HEK293 (cell line): ENCODE measurements around the gene PYGO1.

Experiments
- KLF1 ChIP-seq: fragments of 450-650 bp; formaldehyde crosslinking; IDR thresholded peaks from 2 replicates; pipeline ENCODE4 v1.5.1; 2016; ENCODE audit warnings: missing biosample characterization, missing genetic modification characterization
- KLF10 ChIP-seq: fragments of 450-650 bp; IDR thresholded peaks from 2 replicates; pipeline ENCODE4 v1.5.1; 2018; ENCODE audit warnings: missing biosample characterization, mild to moderate bottlenecking, missing genetic modification characterization
- OSR2 ChIP-seq: fragments of 450-650 bp; formaldehyde crosslinking; IDR thresholded peaks from 2 replicates; pipeline ENCODE4 v1.5.1; 2016; ENCODE audit warnings: missing biosample characterization, missing genetic modification characterization
- ZNF2 ChIP-seq: fragments of 450-650 bp; formaldehyde crosslinking; IDR thresholded peaks from 2 replicates; pipeline ENCODE4 v1.5.1; 2016; ENCODE audit warnings: missing biosample characterization, missing genetic modification characterization
- ZNF335 ChIP-seq: fragments of 450-650 bp; formaldehyde crosslinking; conservative IDR thresholded peaks from 2 replicates; pipeline ENCODE4 v1.5.1; 2016; ENCODE audit warnings: missing biosample characterization, missing genetic modification characterization
- ZNF341 ChIP-seq: fragments of 450-650 bp; formaldehyde crosslinking; IDR thresholded peaks from 2 replicates; pipeline ENCODE4; 2016; ENCODE audit warnings: low read depth, missing biosample characterization, missing genetic modification characterization
- ZNF600 ChIP-seq: fragments of 450-650 bp; formaldehyde crosslinking; IDR thresholded peaks from 2 replicates; pipeline ENCODE4 v1.5.1; 2016; ENCODE audit warnings: missing biosample characterization, missing genetic modification characterization
- ZXDB ChIP-seq: fragments of 450-650 bp; formaldehyde crosslinking; IDR thresholded peaks from 2 replicates; pipeline ENCODE4 v1.5.1; 2016; ENCODE audit warnings: missing biosample characterization, missing genetic modification characterization
- TF ChIP-seq, protein P1 (sequence below): fragments of 450-650 bp; formaldehyde crosslinking; conservative IDR thresholded peaks from 2 replicates; pipeline ENCODE4 v1.5.1; 2016; ENCODE audit warnings: low read depth, missing biosample characterization, missing genetic modification characterization
- TF ChIP-seq, protein P2 (sequence below): fragments of 450-650 bp; formaldehyde crosslinking; IDR thresholded peaks from 2 replicates; pipeline ENCODE4 v1.5.1; 2017; ENCODE audit warnings: missing biosample characterization, missing genetic modification characterization
- TF ChIP-seq, protein P3 (sequence below): fragments of 450-650 bp; formaldehyde crosslinking; IDR thresholded peaks from 2 replicates; pipeline ENCODE4 v1.5.1; 2016; ENCODE audit warnings: missing biosample characterization, missing genetic modification characterization
- TF ChIP-seq, protein P4 (sequence below): fragments of 450-650 bp; formaldehyde crosslinking; IDR thresholded peaks from 2 replicates; pipeline ENCODE4 v1.5.1; 2016; ENCODE audit warnings: missing biosample characterization, missing genetic modification characterization
- TF ChIP-seq, protein P5 (sequence below): fragments of 450-650 bp; formaldehyde crosslinking; IDR thresholded peaks from 2 replicates; pipeline ENCODE4 v1.5.1; 2016; ENCODE audit warnings: missing biosample characterization, missing genetic modification characterization
- TF ChIP-seq, protein P6 (sequence below): fragments of 450-650 bp; formaldehyde crosslinking; IDR thresholded peaks from 2 replicates; pipeline ENCODE4 v1.5.1; 2016; ENCODE audit warnings: missing biosample characterization, missing genetic modification characterization

The PYGO1 gene

DNA sequence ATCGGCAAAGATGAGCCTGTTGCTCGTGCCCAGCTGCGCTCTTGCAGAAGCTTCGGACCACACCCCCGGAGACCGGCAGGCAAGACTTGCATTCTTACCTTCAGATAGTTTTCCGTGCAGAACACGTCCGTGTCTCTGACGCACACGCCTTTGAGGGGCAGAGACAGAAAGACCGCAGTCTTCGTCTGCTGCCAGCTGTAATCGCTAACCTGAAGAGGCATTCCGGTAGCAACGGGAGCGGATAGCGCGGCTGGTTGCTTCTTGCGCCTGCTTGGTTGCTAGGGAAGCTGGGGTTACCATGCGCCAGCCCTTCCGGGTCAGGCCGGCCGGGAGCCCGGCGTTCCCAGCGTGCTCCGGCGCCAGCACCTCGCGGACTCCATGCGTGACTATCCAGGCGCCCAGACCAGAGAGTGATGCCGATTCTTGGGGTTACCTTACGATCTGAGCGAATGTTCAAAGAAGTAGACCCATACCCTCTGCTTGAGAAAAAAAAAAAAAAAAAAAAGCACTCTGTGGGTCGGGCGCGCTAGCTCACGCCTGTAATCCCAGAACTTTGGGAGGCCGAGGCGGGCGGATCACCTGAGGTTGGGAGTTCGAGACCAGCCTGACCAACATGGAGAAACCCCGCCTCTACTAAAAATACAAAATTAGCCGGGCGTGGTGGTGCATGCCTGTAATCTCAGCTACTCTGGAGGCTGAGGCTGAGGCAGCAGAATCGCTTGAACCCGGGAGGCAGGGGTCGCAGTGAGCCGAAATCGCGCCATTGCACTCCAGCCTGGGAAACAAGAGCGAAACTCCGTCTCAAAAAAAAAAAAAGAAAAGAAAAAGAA lies 89.8 kb downstream of the PYGO1 start (continued):
- TF ChIP-seq KLF1 (tag by site-specific recombination) (0 out of 2 replicates have a peak, but pooled peaks have one; percentile 12), ZNF2 (tag by site-specific recombination) (peak; percentile 34; the same call in 1 of the 2 replicates), ZXDB (tag by site-specific recombination) (peak; percentile 46), ZNF341 (tag by site-specific recombination) (peak; percentile 66), OSR2 (tag by site-specific recombination) (peak; percentile 96), ZNF600 (peak; percentile 61; the same call in 1 of the 2 replicates), ZNF335 (peak; percentile 98), KLF10 (0 out of 2 replicates have a peak, but pooled peaks have one; percentile 21)
- TF ChIP-seq, protein P1, sequence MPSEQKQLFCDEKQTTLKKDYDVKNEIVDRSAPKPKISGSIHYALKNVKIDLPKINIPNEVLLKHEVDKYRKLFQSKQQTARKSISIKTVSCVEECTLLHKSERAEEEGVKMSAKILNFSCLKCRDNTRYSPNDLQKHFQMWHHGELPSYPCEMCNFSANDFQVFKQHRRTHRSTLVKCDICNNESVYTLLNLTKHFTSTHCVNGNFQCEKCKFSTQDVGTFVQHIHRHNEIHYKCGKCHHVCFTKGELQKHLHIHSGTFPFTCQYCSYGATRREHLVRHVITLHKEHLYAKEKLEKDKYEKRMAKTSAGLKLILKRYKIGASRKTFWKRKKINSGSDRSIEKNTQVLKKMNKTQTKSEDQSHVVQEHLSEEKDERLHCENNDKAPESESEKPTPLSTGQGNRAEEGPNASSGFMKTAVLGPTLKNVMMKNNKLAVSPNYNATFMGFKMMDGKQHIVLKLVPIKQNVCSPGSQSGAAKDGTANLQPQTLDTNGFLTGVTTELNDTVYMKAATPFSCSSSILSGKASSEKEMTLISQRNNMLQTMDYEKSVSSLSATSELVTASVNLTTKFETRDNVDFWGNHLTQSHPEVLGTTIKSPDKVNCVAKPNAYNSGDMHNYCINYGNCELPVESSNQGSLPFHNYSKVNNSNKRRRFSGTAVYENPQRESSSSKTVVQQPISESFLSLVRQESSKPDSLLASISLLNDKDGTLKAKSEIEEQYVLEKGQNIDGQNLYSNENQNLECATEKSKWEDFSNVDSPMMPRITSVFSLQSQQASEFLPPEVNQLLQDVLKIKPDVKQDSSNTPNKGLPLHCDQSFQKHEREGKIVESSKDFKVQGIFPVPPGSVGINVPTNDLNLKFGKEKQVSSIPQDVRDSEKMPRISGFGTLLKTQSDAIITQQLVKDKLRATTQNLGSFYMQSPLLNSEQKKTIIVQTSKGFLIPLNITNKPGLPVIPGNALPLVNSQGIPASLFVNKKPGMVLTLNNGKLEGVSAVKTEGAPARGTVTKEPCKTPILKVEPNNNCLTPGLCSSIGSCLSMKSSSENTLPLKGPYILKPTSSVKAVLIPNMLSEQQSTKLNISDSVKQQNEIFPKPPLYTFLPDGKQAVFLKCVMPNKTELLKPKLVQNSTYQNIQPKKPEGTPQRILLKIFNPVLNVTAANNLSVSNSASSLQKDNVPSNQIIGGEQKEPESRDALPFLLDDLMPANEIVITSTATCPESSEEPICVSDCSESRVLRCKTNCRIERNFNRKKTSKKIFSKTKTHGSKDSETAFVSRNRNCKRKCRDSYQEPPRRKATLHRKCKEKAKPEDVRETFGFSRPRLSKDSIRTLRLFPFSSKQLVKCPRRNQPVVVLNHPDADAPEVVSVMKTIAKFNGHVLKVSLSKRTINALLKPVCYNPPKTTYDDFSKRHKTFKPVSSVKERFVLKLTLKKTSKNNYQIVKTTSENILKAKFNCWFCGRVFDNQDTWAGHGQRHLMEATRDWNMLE (tag by site-specific recombination), result peak; percentile 95
- TF ChIP-seq, protein P2, sequence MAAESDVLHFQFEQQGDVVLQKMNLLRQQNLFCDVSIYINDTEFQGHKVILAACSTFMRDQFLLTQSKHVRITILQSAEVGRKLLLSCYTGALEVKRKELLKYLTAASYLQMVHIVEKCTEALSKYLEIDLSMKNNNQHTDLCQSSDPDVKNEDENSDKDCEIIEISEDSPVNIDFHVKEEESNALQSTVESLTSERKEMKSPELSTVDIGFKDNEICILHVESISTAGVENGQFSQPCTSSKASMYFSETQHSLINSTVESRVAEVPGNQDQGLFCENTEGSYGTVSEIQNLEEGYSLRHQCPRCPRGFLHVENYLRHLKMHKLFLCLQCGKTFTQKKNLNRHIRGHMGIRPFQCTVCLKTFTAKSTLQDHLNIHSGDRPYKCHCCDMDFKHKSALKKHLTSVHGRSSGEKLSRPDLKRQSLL, result peak; percentile 91
- TF ChIP-seq, protein P3, sequence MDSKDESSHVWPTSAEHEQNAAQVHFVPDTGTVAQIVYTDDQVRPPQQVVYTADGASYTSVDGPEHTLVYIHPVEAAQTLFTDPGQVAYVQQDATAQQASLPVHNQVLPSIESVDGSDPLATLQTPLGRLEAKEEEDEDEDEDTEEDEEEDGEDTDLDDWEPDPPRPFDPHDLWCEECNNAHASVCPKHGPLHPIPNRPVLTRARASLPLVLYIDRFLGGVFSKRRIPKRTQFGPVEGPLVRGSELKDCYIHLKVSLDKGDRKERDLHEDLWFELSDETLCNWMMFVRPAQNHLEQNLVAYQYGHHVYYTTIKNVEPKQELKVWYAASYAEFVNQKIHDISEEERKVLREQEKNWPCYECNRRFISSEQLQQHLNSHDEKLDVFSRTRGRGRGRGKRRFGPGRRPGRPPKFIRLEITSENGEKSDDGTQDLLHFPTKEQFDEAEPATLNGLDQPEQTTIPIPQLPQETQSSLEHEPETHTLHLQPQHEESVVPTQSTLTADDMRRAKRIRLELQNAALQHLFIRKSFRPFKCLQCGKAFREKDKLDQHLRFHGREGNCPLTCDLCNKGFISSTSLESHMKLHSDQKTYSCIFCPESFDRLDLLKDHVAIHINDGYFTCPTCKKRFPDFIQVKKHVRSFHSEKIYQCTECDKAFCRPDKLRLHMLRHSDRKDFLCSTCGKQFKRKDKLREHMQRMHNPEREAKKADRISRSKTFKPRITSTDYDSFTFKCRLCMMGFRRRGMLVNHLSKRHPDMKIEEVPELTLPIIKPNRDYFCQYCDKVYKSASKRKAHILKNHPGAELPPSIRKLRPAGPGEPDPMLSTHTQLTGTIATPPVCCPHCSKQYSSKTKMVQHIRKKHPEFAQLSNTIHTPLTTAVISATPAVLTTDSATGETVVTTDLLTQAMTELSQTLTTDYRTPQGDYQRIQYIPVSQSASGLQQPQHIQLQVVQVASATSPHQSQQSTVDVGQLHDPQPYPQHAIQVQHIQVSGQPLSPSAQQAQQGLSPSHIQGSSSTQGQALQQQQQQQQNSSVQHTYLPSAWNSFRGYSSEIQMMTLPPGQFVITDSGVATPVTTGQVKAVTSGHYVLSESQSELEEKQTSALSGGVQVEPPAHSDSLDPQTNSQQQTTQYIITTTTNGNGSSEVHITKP (tag by site-specific recombination), result peak; percentile 36; the same call in 1 of the 2 replicates
- TF ChIP-seq, protein P4, sequence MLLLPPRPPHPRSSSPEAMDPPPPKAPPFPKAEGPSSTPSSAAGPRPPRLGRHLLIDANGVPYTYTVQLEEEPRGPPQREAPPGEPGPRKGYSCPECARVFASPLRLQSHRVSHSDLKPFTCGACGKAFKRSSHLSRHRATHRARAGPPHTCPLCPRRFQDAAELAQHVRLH (tag by site-specific recombination), result 0 out of 2 replicates have a peak, but pooled peaks have one; percentile 55
- TF ChIP-seq, protein P5, sequence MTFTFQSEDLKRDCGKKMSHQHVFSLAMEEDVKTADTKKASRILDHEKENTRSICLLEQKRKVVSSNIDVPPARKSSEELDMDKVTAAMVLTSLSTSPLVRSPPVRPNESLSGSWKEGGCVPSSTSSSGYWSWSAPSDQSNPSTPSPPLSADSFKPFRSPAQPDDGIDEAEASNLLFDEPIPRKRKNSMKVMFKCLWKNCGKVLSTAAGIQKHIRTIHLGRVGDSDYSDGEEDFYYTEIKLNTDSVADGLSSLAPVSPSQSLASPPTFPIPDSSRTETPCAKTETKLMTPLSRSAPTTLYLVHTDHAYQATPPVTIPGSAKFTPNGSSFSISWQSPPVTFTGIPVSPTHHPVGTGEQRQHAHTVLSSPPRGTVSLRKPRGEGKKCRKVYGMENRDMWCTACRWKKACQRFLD (tag by site-specific recombination), result peak; percentile 93
- TF ChIP-seq, protein P6, sequence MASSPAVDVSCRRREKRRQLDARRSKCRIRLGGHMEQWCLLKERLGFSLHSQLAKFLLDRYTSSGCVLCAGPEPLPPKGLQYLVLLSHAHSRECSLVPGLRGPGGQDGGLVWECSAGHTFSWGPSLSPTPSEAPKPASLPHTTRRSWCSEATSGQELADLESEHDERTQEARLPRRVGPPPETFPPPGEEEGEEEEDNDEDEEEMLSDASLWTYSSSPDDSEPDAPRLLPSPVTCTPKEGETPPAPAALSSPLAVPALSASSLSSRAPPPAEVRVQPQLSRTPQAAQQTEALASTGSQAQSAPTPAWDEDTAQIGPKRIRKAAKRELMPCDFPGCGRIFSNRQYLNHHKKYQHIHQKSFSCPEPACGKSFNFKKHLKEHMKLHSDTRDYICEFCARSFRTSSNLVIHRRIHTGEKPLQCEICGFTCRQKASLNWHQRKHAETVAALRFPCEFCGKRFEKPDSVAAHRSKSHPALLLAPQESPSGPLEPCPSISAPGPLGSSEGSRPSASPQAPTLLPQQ, result 0 out of 2 replicates have a peak, but pooled peaks have one; percentile 25
